ENCODE measurements around the gene CLDN5.

- no peak for TF ChIP-seq CBX5 (IDR thresholded peaks at IDR 0.05; ENCODE audit: low read depth, low read length)
- TF ChIP-seq EP300 (IDR thresholded peaks at IDR 0.05; ENCODE audit: borderline replicate concordance in 1 of 2, low read depth in 2 of 2, low read length in 2 of 2): no peak
- TF ChIP-seq CTCF (IDR thresholded peaks at IDR 0.05; ENCODE audit: control extremely low read depth in 1 of 3, insufficient read depth in 1 of 3, low read depth in 1 of 3, low read length in 3 of 3): no peak
These were observed 31.4 kb upstream of the CLDN5 start for GRCh38 chr22:19555651-19556050.

All from H1 (cell line).